CD4-positive, alpha-beta T cell (primary cell): ENCODE measurements around the gene BMPR1A. TPM values are rescaled to one million over a fixed set of nuclear protein-coding genes. Genes with fewer than 3 reads are reported as not detected.

Source experiments
- ATAC-seq: fragments of 200-7000 bp; cut with Tn5 transposase; one replicate; pipeline ENCODE4 v1.10.0; 2022; ENCODE audit warnings: mild to moderate bottlenecking; ENCODE audit not compliant: poor library complexity
- CTCF ChIA-PET: fragments of 350-600 bp; sonication (Branson Sonifier 250); formaldehyde crosslinking; loops from one replicate; lab custom pipeline; 2021; ENCODE audit warnings: antibody characterized with exemption, inconsistent platforms; lab: Charles Lee
- POLR2A ChIA-PET: fragments of 350-600 bp; sonication (Branson Sonifier 250); formaldehyde crosslinking; loops from one replicate; lab custom pipeline; 2021; ENCODE audit warnings: antibody characterized with exemption, inconsistent platforms; lab: Charles Lee
- DNase-seq, 14 experiments: peaks; one replicate each; pipeline ENCODE4 v3.0.0-alpha.2; 2013 to 2020; ENCODE audit warnings: mixed read lengths in 2 of 14
- H3K27ac ChIP-seq, 2 donors: one replicate each; pipeline versions ENCODE4 v1.5.1 to v1.7.0; 2013; ENCODE audit warnings: low read length in 2 of 2, low read depth in 1 of 2, mild to moderate bottlenecking in 1 of 2
- H3K27me3 ChIP-seq, 2 experiments: 1 replicate in 1 of 2; 2 replicates in 1 of 2; pipeline versions ENCODE4 v1.6.1 to v1.7.0; 2013; ENCODE audit warnings: low read length in 2 of 2, control low read depth in 1 of 2, mild to moderate bottlenecking in 1 of 2, moderate library complexity in 1 of 2; ENCODE audit not compliant: insufficient read depth in 2 of 2, control insufficient read depth in 1 of 2
- H3K36me3 ChIP-seq: one replicate; pipeline ENCODE4 v1.6.1; 2013; ENCODE audit warnings: low read length, control low read depth; ENCODE audit not compliant: insufficient read depth
- H3K4me1 ChIP-seq: one replicate; pipeline ENCODE4 v1.6.1; 2013; ENCODE audit warnings: low read length, control low read depth; ENCODE audit not compliant: insufficient read depth
- H3K4me3 ChIP-seq: one replicate; pipeline ENCODE4 v1.5.1; 2013; ENCODE audit warnings: mild to moderate bottlenecking, low read length, moderate library complexity
- H3K9me3 ChIP-seq, 2 experiments: 1 replicate in 1 of 2; 2 replicates in 1 of 2; pipeline versions ENCODE4 v1.6.1 to v1.7.0; 2013; ENCODE audit warnings: low read length in 2 of 2, mild to moderate bottlenecking in 2 of 2, control low read depth in 1 of 2, moderate library complexity in 1 of 2; ENCODE audit not compliant: control insufficient read depth in 1 of 2, insufficient read depth in 1 of 2
- H3K27ac Mint-ChIP-seq: one replicate; pipeline ENCODE4 v1.8.0; 2020; ENCODE audit warnings: mixed read lengths
- H3K27me3 Mint-ChIP-seq: one replicate; pipeline ENCODE4 v1.8.0; 2021; ENCODE audit warnings: mixed read lengths
- H3K36me3 Mint-ChIP-seq: one replicate; pipeline ENCODE4 v1.8.0; 2021; ENCODE audit warnings: low read depth, mixed read lengths
- H3K4me1 Mint-ChIP-seq: one replicate; pipeline ENCODE4 v1.8.0; 2021; ENCODE audit warnings: low read depth, mixed read lengths
- H3K4me3 Mint-ChIP-seq: one replicate; pipeline ENCODE4 v1.8.0; 2020; ENCODE audit warnings: mild to moderate bottlenecking, mixed read lengths
- H3K9me3 Mint-ChIP-seq: one replicate; pipeline ENCODE4 v1.8.0; 2020; ENCODE audit warnings: mixed read lengths
- intact Hi-C, 2 experiments: fragments of 100-400 bp; cut with DNase I in 1 of 2; cut with micrococcal nuclease in 1 of 2; formaldehyde crosslinking; loops; one replicate each; pipeline versions ENCODE4 v1.15.1 to v1.9.0; 2023 to 2025; cut with DNase I, micrococcal nuclease
- total RNA-seq, 174 experiments: library from RNA in 2 of 174; stranded (reverse) in 2 of 174; gene quantifications; one replicate each; pipeline ENCODE4 v1.2.3 and lab custom pipeline; 2021 to 2026
- TF ChIP-seq, protein P1 (sequence below): fragments of 200-600 bp; IDR thresholded peaks from one replicate; pipeline ENCODE4 v1.8.0; 2022; ENCODE audit warnings: antibody characterized with exemption, mild to moderate bottlenecking

Gene BMPR1A
- total RNA-seq, 2 experiments from 2014 or later, result 1.9 to 2.6 TPM

GRCh38 chr10:86942441-86943315 lies 186.3 kb downstream of the BMPR1A start:
- no peaks in the 10 kb centered on the region for H3K36me3 ChIP-seq
- H3K27ac ChIP-seq, result no peak overlapping the region
- ChIA-PET POLR2A (no interaction called here), CTCF (interaction anchor here (2.0 kb wide), 1 partner anchor 24 kb away, joined by 5 read pairs; no protein-coding TSS in a partner anchor)
- intact Hi-C loops, result no loop called here
- H3K4me3 ChIP-seq, result no peak overlapping the region
- H3K4me3 Mint-ChIP-seq, result no peak overlapping the region
- DNase-seq, result peak in 1 of 14 experiments; percentile 16
- no peaks in the 10 kb centered on the region for H3K9me3 Mint-ChIP-seq
- no peaks in the 10 kb centered on the region for H3K9me3 ChIP-seq
- no peak overlapping the region for H3K27ac Mint-ChIP-seq
- H3K27me3 ChIP-seq, result no peaks in the 10 kb centered on the region
- TF ChIP-seq, protein P1, sequence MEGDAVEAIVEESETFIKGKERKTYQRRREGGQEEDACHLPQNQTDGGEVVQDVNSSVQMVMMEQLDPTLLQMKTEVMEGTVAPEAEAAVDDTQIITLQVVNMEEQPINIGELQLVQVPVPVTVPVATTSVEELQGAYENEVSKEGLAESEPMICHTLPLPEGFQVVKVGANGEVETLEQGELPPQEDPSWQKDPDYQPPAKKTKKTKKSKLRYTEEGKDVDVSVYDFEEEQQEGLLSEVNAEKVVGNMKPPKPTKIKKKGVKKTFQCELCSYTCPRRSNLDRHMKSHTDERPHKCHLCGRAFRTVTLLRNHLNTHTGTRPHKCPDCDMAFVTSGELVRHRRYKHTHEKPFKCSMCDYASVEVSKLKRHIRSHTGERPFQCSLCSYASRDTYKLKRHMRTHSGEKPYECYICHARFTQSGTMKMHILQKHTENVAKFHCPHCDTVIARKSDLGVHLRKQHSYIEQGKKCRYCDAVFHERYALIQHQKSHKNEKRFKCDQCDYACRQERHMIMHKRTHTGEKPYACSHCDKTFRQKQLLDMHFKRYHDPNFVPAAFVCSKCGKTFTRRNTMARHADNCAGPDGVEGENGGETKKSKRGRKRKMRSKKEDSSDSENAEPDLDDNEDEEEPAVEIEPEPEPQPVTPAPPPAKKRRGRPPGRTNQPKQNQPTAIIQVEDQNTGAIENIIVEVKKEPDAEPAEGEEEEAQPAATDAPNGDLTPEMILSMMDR, result no peak
- H3K4me1 Mint-ChIP-seq, result no peaks in the 10 kb centered on the region
- no peaks in the 10 kb centered on the region for H3K36me3 Mint-ChIP-seq
- H3K27me3 Mint-ChIP-seq, result peaks cover 5% of the 10 kb centered on the region
- ATAC-seq, result no peak
- peaks cover 5% of the 10 kb centered on the region for H3K4me1 ChIP-seq

GRCh38 chr10:86943316-86944030 lies 187.1 kb downstream of the BMPR1A start:
- peaks cover 5% of the 10 kb centered on the region for H3K27me3 Mint-ChIP-seq
- ChIA-PET POLR2A (no interaction called here), CTCF (no interaction called here)
- H3K9me3 ChIP-seq, result no peaks in the 10 kb centered on the region
- ATAC-seq (no peak), DNase-seq (peak in 1 of 14 experiments; percentile 9)
- H3K27ac ChIP-seq, result no peak overlapping the region
- TF ChIP-seq, protein P1, result no peak
- no peak overlapping the region for H3K27ac Mint-ChIP-seq
- H3K9me3 Mint-ChIP-seq, result no peaks in the 10 kb centered on the region
- intact Hi-C loops, result no loop called here
- no peak overlapping the region for H3K4me3 ChIP-seq
- peaks cover 5% of the 10 kb centered on the region for H3K4me1 ChIP-seq
- H3K36me3 ChIP-seq, result no peaks in the 10 kb centered on the region
- H3K4me1 Mint-ChIP-seq, result no peaks in the 10 kb centered on the region
- no peaks in the 10 kb centered on the region for H3K36me3 Mint-ChIP-seq
- H3K4me3 Mint-ChIP-seq, result no peak overlapping the region
- H3K27me3 ChIP-seq, result no peaks in the 10 kb centered on the region

GRCh38 chr10:86944031-86944419 lies 187.6 kb downstream of the BMPR1A start:
- ChIA-PET CTCF (no interaction called here), POLR2A (no interaction called here)
- Histone ChIP-seq H3K4me1 (peaks cover 5% of the 10 kb centered on the region), H3K4me3 (no peak overlapping the region), H3K9me3 (no peaks in the 10 kb centered on the region), H3K27ac (no peak overlapping the region), H3K36me3 (no peaks in the 10 kb centered on the region), H3K27me3 (no peaks in the 10 kb centered on the region)
- Mint-ChIP-seq H3K36me3 (no peaks in the 10 kb centered on the region), H3K9me3 (no peaks in the 10 kb centered on the region), H3K27ac (no peak overlapping the region), H3K4me3 (no peak overlapping the region), H3K27me3 (peaks cover 5% of the 10 kb centered on the region), H3K4me1 (no peaks in the 10 kb centered on the region)
- TF ChIP-seq, protein P1, result no peak
- ATAC-seq (no peak), DNase-seq (no peak)
- intact Hi-C loops, result no loop called here
